GM12878 (cell line): ENCODE data around the gene MTMR8. TPM values are rescaled to one million over a fixed set of nuclear protein-coding genes. Genes with fewer than 3 reads are reported as not detected.

Source experiments
- ATAC-seq: fragments of 200-7000 bp; cut with Tn5 transposase; 3 replicates; pipeline ENCODE4 v1.9.1; 2020; ENCODE audit warnings: mild to moderate bottlenecking, moderate library complexity
- BruUV-seq: library from RNA; stranded (reverse); fragments of 400-500 nt; replicated peaks from 2 replicates; lab custom pipeline; 2021; lab: Mats Ljungman, UMichigan
- CTCF ChIA-PET: fragments of 300-600 bp; sonication (Branson Sonifier 250); formaldehyde crosslinking; extraction: SDS; loops from one replicate; lab custom pipeline; 2021; ENCODE audit warnings: inconsistent platforms; lab: Yijun Ruan, JAX
- POLR2A ChIA-PET: fragments of 350-600 bp; formaldehyde crosslinking; extraction: SDS; loops from one replicate; lab custom pipeline; 2021; ENCODE audit warnings: inconsistent platforms; lab: Charles Lee
- RAD21 ChIA-PET: fragments of 300-600 bp; sonication (Branson Sonifier 250); formaldehyde crosslinking; loops from one replicate; lab custom pipeline; 2023; ENCODE audit warnings: antibody characterized with exemption; ENCODE audit not compliant: unreplicated experiment; lab: Charles Lee
- SMC1A ChIA-PET: fragments of 300-600 bp; sonication (Branson Sonifier 250); formaldehyde crosslinking; loops from one replicate; lab custom pipeline; 2023; ENCODE audit not compliant: unreplicated experiment, uncharacterized antibody; lab: Charles Lee
- DNase-seq: peaks from one replicate; pipeline ENCODE4 v3.0.0-alpha.2; 2011; ENCODE audit warnings: low read depth, low spot score
- FAIRE-seq: peaks from 3 replicates; lab custom pipeline; 2011; peaks lifted over from hg19 to GRCh38; lab: Jason Lieb, UNC
- H2AFZ ChIP-seq: 2 replicates; pipeline ENCODE4 v1.6.0; 2011; ENCODE audit warnings: low read depth, low read length, control low read depth; ENCODE audit not compliant: control insufficient read depth
- H3K27ac ChIP-seq: 2 replicates; pipeline ENCODE4 v1.5.1; 2011; ENCODE audit warnings: control low read depth; ENCODE audit not compliant: control insufficient read depth, insufficient read depth
- H3K27me3 ChIP-seq, 2 experiments: replicated peaks in 1 of 2; 2 replicates each; pipeline versions ENCODE4 v1.6.0 to v1.6.1; 2011; ENCODE audit warnings: low read length in 1 of 2; ENCODE audit not compliant: control insufficient read depth in 2 of 2, insufficient read depth in 2 of 2
- H3K36me3 ChIP-seq, 2 experiments: 2 replicates each; pipeline ENCODE4 v1.5.1; 2011; ENCODE audit warnings: low read length in 1 of 2; ENCODE audit not compliant: control insufficient read depth in 2 of 2, insufficient read depth in 2 of 2
- H3K4me1 ChIP-seq: 2 replicates; pipeline ENCODE4 v1.6.1; 2011; ENCODE audit warnings: mild to moderate bottlenecking, low read length, moderate library complexity, mixed read lengths; ENCODE audit not compliant: control insufficient read depth, insufficient read depth
- H3K4me2 ChIP-seq: 2 replicates; pipeline ENCODE4 v1.6.0; 2011; ENCODE audit warnings: control low read depth; ENCODE audit not compliant: control insufficient read depth, insufficient read depth
- H3K4me3 ChIP-seq: fragments of 200-600 bp; sonication (generic); 2 replicates; pipeline ENCODE4 v1.5.1; 2016
- H3K79me2 ChIP-seq: 2 replicates; pipeline ENCODE4 v1.6.0; 2011; ENCODE audit warnings: low read length; ENCODE audit not compliant: control insufficient read depth, insufficient read depth
- H3K9ac ChIP-seq: 2 replicates; pipeline ENCODE4 v1.8.0; 2011; ENCODE audit warnings: low read length, control low read depth, mixed read lengths; ENCODE audit not compliant: control insufficient read depth, insufficient read depth
- H3K9me3 ChIP-seq: replicated peaks from 3 replicates; pipeline ENCODE4 v1.5.1; 2011; ENCODE audit warnings: mild to moderate bottlenecking, low read length; ENCODE audit not compliant: control insufficient read depth, insufficient read depth
- H4K20me1 ChIP-seq: 2 replicates; pipeline ENCODE4 v1.6.0; 2011; ENCODE audit not compliant: control insufficient read depth, insufficient read depth
- JUNB ChIP-seq: IDR thresholded peaks from 2 replicates; pipeline ENCODE4 v1.6.1; 2016; ENCODE audit warnings: antibody characterized with exemption, mild to moderate bottlenecking
- NFIC ChIP-seq: IDR thresholded peaks from 2 replicates; pipeline ENCODE4 v1.6.1; 2012; ENCODE audit warnings: low read depth, mild to moderate bottlenecking, inconsistent platforms, low read length, moderate library complexity
- RUNX3 ChIP-seq: IDR thresholded peaks from 2 replicates; pipeline ENCODE4 v1.6.1; 2012; ENCODE audit warnings: low read length, inconsistent platforms
- SRF ChIP-seq, 2 experiments: IDR thresholded peaks; 2 replicates each; pipeline ENCODE4 v1.6.1; 2011; ENCODE audit warnings: low read depth in 2 of 2, low read length in 2 of 2, mild to moderate bottlenecking in 1 of 2, moderate library complexity in 1 of 2
- ZBTB33 ChIP-seq: fragments of 450-650 bp; IDR thresholded peaks from 2 replicates; pipeline ENCODE4 v1.6.1; 2017; ENCODE audit warnings: mild to moderate bottlenecking
- WGBS: methylation state at CpG from one replicate; pipeline ENCODE4 v1.1.6; 2016; ENCODE audit warnings: low lambda C conversion rate; ENCODE audit not compliant: insufficient replicate concordance, insufficient coverage; ENCODE audit errors: missing lambda C conversion rate; 5-methylcytosine and 5-hydroxymethylcytosine counted together
- in situ Hi-C: fragments of 300-500 bp; cut with MboI; formaldehyde crosslinking; loops from 9 replicates; pipeline ENCODE4 v1.14.3; 2018; ENCODE audit warnings: mixed read lengths
- intact Hi-C: fragments of 100-400 bp; cut with micrococcal nuclease; formaldehyde crosslinking; loops from one replicate; pipeline ENCODE4 v1.14.2; 2022; ENCODE audit not compliant: unreplicated experiment
- polyA plus RNA-seq, 11 experiments: library from polyadenylated mRNA; depleted of rRNA in 4 of 11; unstranded in 6 of 11; stranded (reverse) in 5 of 11; fragments of >200 nt; fragmentation: Nextera tagmentation in 4 of 11; fragmentation: Illumina TruSeq in 1 of 11; extraction: Ambion mirVana in 4 of 11; extraction: Trizol in 1 of 11; gene quantifications; 1 replicate in 1 of 11; 2 replicates in 10 of 11; pipeline versions ENCODE4 v1.2.1 to v1.2.3, GENCODE V29; 2011 to 2016; ENCODE audit warnings: inconsistent platforms in 2 of 11, missing spikeins in 2 of 11, low read depth in 1 of 11
- total RNA-seq, 4 experiments: library from RNA; depleted of rRNA in 3 of 4; stranded (reverse); fragments of >200 nt in 3 of 4; fragmentation: Illumina TruSeq in 1 of 4; extraction: Trizol in 1 of 4; gene quantifications; 2 replicates each; pipeline versions ENCODE4 v1.2.1 to v1.2.3, GENCODE V29; 2013 to 2021

The MTMR8 gene
- total and polyA plus RNA-seq, 10 of the 15 experiments (the other 5 are each of a cell fraction or from before 2014, with no cell fraction given) = 2.0 to 4.7 (median 3.6) TPM

GRCh38 chrX:64427787-64428186 is 32.5 kb upstream of the MTMR8 start:
- H3K9ac ChIP-seq = no peak overlapping the region
- RAD21 ChIA-PET = interaction anchor here (1.3 kb wide), 1 partner anchor 9 kb away, joined by 3 read pairs; no protein-coding TSS in a partner anchor
- H3K27me3 ChIP-seq = no peaks in the 10 kb centered on the region
- no peak overlapping the region for H2AFZ ChIP-seq
- no peak overlapping the region for H3K4me2 ChIP-seq
- TF ChIP-seq JUNB (peak; percentile 20; the same call in 1 of the 2 replicates), NFIC (0 out of 2 replicates have a peak, but pooled peaks have one; percentile 33), RUNX3 (peak; percentile 53), ZBTB33 (no peak), SRF (IDR thresholded peaks at IDR 0.05; ENCODE audit: low read depth in 2 of 2, low read length in 2 of 2) (peak in 1 of 2 experiments; percentile 69; a peak in 1 of 4 replicates)
- H3K27ac ChIP-seq = no peak overlapping the region
- POLR2A ChIA-PET = no interaction called here
- H3K9me3 ChIP-seq = no peaks in the 10 kb centered on the region; the same call in 2 of the 3 replicates
- no peaks in the 10 kb centered on the region for H3K36me3 ChIP-seq
- H3K79me2 ChIP-seq = no peaks in the 10 kb centered on the region
- in situ Hi-C loops (no loop called here), intact Hi-C loops (no loop called here)
- H3K4me1 ChIP-seq = no peaks in the 10 kb centered on the region
- DNase-seq (peak; percentile 12), FAIRE-seq (no peak), ATAC-seq (peak; percentile 91)
- H4K20me1 ChIP-seq = no peaks in the 10 kb centered on the region
- 3% methylated on average over 2 of the region's 2 CpGs for WGBS
- CTCF ChIA-PET = interaction anchor here (0.6 kb wide), 1 partner anchor 16 kb away, joined by 3 read pairs; no protein-coding TSS in a partner anchor
- no peak overlapping the region for H3K4me3 ChIP-seq
- no TSS peak for BruUV-seq
- SMC1A ChIA-PET = interaction anchor here (0.6 kb wide), 1 partner anchor 1160 kb away, joined by 3 read pairs; no protein-coding TSS in a partner anchor
